ENCODE results near the gene GPR62. TPM values are rescaled to one million over a fixed set of nuclear protein-coding genes. Genes with fewer than 3 reads are reported as not detected.

The GPR62 gene
- total and polyA plus RNA-seq, 8 donors, result 0.17 to 0.35 (median 0.30) TPM; not detected in 2

GRCh38 chr3:52006820-52007133 lies 51.6 kb downstream of the GPR62 start:
- no peak overlapping the region for H3K27ac ChIP-seq
- H3K4me3 ChIP-seq, result no peak overlapping the region
- H3K9me3 ChIP-seq, result no peaks in the 10 kb centered on the region
- no peaks in the 10 kb centered on the region for H3K27me3 ChIP-seq
- peaks cover 10 to 25% of the 10 kb centered on the region in 2 donors for H3K4me1 ChIP-seq
- intact Hi-C loops (cut with DNase I), result loop anchor here (2.0 to 10.0 kb wide), 2 partner anchors 48 to 138 kb away; no protein-coding TSS in a partner anchor
- DNase-seq (no peak), ATAC-seq (no peak)
- TF ChIP-seq, protein P1, sequence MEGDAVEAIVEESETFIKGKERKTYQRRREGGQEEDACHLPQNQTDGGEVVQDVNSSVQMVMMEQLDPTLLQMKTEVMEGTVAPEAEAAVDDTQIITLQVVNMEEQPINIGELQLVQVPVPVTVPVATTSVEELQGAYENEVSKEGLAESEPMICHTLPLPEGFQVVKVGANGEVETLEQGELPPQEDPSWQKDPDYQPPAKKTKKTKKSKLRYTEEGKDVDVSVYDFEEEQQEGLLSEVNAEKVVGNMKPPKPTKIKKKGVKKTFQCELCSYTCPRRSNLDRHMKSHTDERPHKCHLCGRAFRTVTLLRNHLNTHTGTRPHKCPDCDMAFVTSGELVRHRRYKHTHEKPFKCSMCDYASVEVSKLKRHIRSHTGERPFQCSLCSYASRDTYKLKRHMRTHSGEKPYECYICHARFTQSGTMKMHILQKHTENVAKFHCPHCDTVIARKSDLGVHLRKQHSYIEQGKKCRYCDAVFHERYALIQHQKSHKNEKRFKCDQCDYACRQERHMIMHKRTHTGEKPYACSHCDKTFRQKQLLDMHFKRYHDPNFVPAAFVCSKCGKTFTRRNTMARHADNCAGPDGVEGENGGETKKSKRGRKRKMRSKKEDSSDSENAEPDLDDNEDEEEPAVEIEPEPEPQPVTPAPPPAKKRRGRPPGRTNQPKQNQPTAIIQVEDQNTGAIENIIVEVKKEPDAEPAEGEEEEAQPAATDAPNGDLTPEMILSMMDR (IDR thresholded peaks at IDR 0.05), result no peak
- no peaks in the 10 kb centered on the region for H3K36me3 ChIP-seq

Other genes with a start within 250 kb of the GPR62 start
- gene GRM2, start 248.3 kb upstream of the GPR62 start, total RNA-seq, result under 1 TPM; 0.21 to 0.61 TPM
- gene GRM2, start 248.3 kb upstream of the GPR62 start, polyA plus RNA-seq (ENCODE audit: insufficient read length in 6 of 6), result 1 to 10 TPM in 1 of 6 donors, under 1 TPM in 5; 0.63 to 1.0 (median 0.83) TPM
- gene IQCF6, start 176.1 kb upstream of the GPR62 start, total RNA-seq, result not detected
- not detected for gene IQCF6, start 176.1 kb upstream of the GPR62 start, polyA plus RNA-seq (ENCODE audit: insufficient read length in 6 of 6)
- gene IQCF2, start 93.8 kb upstream of the GPR62 start, total RNA-seq, result not detected
- not detected for gene IQCF2, start 93.8 kb upstream of the GPR62 start, polyA plus RNA-seq (ENCODE audit: insufficient read length in 6 of 6)
- gene IQCF5, start 79.8 kb upstream of the GPR62 start, total RNA-seq, result not detected
- not detected for gene IQCF5, start 79.8 kb upstream of the GPR62 start, polyA plus RNA-seq (ENCODE audit: insufficient read length in 6 of 6)
- not detected for gene IQCF1, start 52.0 kb upstream of the GPR62 start, total RNA-seq
- under 1 TPM in 1 of 6 donors, not detected in 5; 0.33 TPM for gene IQCF1, start 52.0 kb upstream of the GPR62 start, polyA plus RNA-seq (ENCODE audit: insufficient read length in 6 of 6)
- 10 to 100 TPM; 14.5 to 25.7 TPM for gene RRP9, start 13.5 kb upstream of the GPR62 start, total RNA-seq
- 10 to 100 TPM; 16.6 to 23.6 (median 19.1) TPM for gene RRP9, start 13.5 kb upstream of the GPR62 start, polyA plus RNA-seq (ENCODE audit: insufficient read length in 6 of 6)
- gene PARP3, start 13.0 kb upstream of the GPR62 start, total RNA-seq, result 10 to 100 TPM; 21.0 to 21.4 TPM
- 10 to 100 TPM; 16.5 to 24.1 (median 19.0) TPM for gene PARP3, start 13.0 kb upstream of the GPR62 start, polyA plus RNA-seq (ENCODE audit: insufficient read length in 6 of 6)
- 10 to 100 TPM; 29.7 to 43.1 TPM for gene PCBP4, start 12.1 kb downstream of the GPR62 start, total RNA-seq
- 10 to 100 TPM; 38.8 to 58.0 (median 49.8) TPM for gene PCBP4, start 12.1 kb downstream of the GPR62 start, polyA plus RNA-seq (ENCODE audit: insufficient read length in 6 of 6)
- gene ABHD14B, start 18.7 kb downstream of the GPR62 start, total RNA-seq, result 10 to 100 TPM; 32.4 to 47.0 TPM
- 10 to 100 TPM; 40.9 to 51.1 (median 46.8) TPM for gene ABHD14B, start 18.7 kb downstream of the GPR62 start, polyA plus RNA-seq (ENCODE audit: insufficient read length in 6 of 6)
- 10 to 100 TPM; 14.7 to 20.7 TPM for gene ABHD14A, start 19.7 kb downstream of the GPR62 start, total RNA-seq
- gene ABHD14A, start 19.7 kb downstream of the GPR62 start, polyA plus RNA-seq (ENCODE audit: insufficient read length in 6 of 6), result 10 to 100 TPM; 20.9 to 30.2 (median 23.5) TPM
- gene ACY1, start 28.2 kb downstream of the GPR62 start, total RNA-seq, result 10 to 100 TPM; 37.0 to 41.2 TPM
- gene ACY1, start 28.2 kb downstream of the GPR62 start, polyA plus RNA-seq (ENCODE audit: insufficient read length in 6 of 6), result 10 to 100 TPM; 29.6 to 42.8 (median 36.2) TPM
- gene RPL29, start 40.5 kb downstream of the GPR62 start, total RNA-seq, result 100 to 1,000 TPM; 854 to 981 TPM
- gene RPL29, start 40.5 kb downstream of the GPR62 start, polyA plus RNA-seq (ENCODE audit: insufficient read length in 6 of 6), result 1,000 to 10,000 TPM; 1,892 to 2,169 (median 1,970) TPM
- gene DUSP7, start 101.2 kb downstream of the GPR62 start, total RNA-seq, result 10 to 100 TPM; 35.9 to 38.3 TPM
- 10 to 100 TPM; 17.5 to 23.6 (median 19.9) TPM for gene DUSP7, start 101.2 kb downstream of the GPR62 start, polyA plus RNA-seq (ENCODE audit: insufficient read length in 6 of 6)
- 1 to 10 TPM; 5.3 to 7.6 TPM for gene POC1A, start 199.0 kb downstream of the GPR62 start, total RNA-seq
- gene POC1A, start 199.0 kb downstream of the GPR62 start, polyA plus RNA-seq (ENCODE audit: insufficient read length in 6 of 6), result 10 to 100 TPM in 3 of 6 donors, 1 to 10 TPM in 3; 7.9 to 16.5 (median 9.3) TPM
- gene ALAS1, start 242.8 kb downstream of the GPR62 start, total RNA-seq, result 10 to 100 TPM; 66.7 to 70.1 TPM
- gene ALAS1, start 242.8 kb downstream of the GPR62 start, polyA plus RNA-seq (ENCODE audit: insufficient read length in 6 of 6), result 10 to 100 TPM; 31.6 to 45.3 (median 41.6) TPM